Gastrocnemius medialis (tissue), 4 donors: ENCODE measurements around the gene MECP2. TPM values are rescaled to one million over a fixed set of nuclear protein-coding genes. Genes with fewer than 3 reads are reported as not detected.

Experiments used
- ATAC-seq, 2 donors: fragments of 150-250 bp; one replicate each; pipeline ENCODE4 v1.9.1; 2016
- DNase-seq, 2 donors: peaks; one replicate each; pipeline ENCODE4 v3.0.0-alpha.2; 2019
- H3K27ac ChIP-seq, 4 donors: fragments of 200-600 bp; sonication (generic); 1 replicate in 1 of 4; 2 replicates in 3 of 4; pipeline ENCODE4 v1.5.1; 2016 to 2018; ENCODE audit warnings: mild to moderate bottlenecking in 2 of 4, moderate library complexity in 1 of 4
- H3K27me3 ChIP-seq, 3 donors: fragments of 200-600 bp; sonication (generic) in 2 of 3; 1 replicate in 1 of 3; 2 replicates in 2 of 3; pipeline versions ENCODE4 v1.5.1 to v1.6.0; 2016 to 2019; ENCODE audit warnings: mild to moderate bottlenecking in 1 of 3, moderate library complexity in 1 of 3
- H3K36me3 ChIP-seq, 2 donors: fragments of 200-600 bp; sonication (generic) in 1 of 2; one replicate each; pipeline ENCODE4 v1.5.1; 2017 to 2018
- H3K4me1 ChIP-seq, 2 donors: fragments of 200-600 bp; sonication (generic) in 1 of 2; one replicate each; pipeline ENCODE4 v1.5.1; 2016 to 2017; ENCODE audit warnings: mild to moderate bottlenecking in 2 of 2
- H3K4me3 ChIP-seq, 4 donors: fragments of 200-600 bp; sonication (generic) in 3 of 4; 1 replicate in 1 of 4; 2 replicates in 3 of 4; pipeline ENCODE4 v1.5.1; 2016 to 2019; ENCODE audit warnings: mild to moderate bottlenecking in 2 of 4
- H3K9me3 ChIP-seq, 3 donors: fragments of 200-600 bp; sonication (generic) in 2 of 3; 1 replicate in 1 of 3; 2 replicates in 2 of 3; pipeline ENCODE4 v1.5.1; 2016 to 2019
- CTCF ChIP-seq, 5 experiments: fragments of 450-650 bp in 3 of 5; fragments of 200-600 bp in 2 of 5; sonication (generic) in 2 of 5; IDR thresholded peaks in 4 of 5; conservative IDR thresholded peaks in 1 of 5; 1 replicate in 4 of 5; 2 replicates in 1 of 5; pipeline ENCODE4 v1.5.1; 2016 to 2019; ENCODE audit warnings: antibody characterized with exemption in 5 of 5, mild to moderate bottlenecking in 3 of 5, moderate library complexity in 3 of 5
- POLR2A ChIP-seq, 2 donors: fragments of 450-650 bp; IDR thresholded peaks; one replicate each; pipeline ENCODE4 v1.6.1; 2017; ENCODE audit warnings: antibody characterized with exemption in 2 of 2, mild to moderate bottlenecking in 2 of 2, moderate library complexity in 2 of 2
- in situ Hi-C, 4 donors: fragments of 200-750 bp; cut with MboI; loops; one replicate each; pipeline versions ENCODE4 v1.15.0 to v1.8.0; 2017; ENCODE audit warnings: low sequenced_read_pairs in 4 of 4
- intact Hi-C: fragments of 100-400 bp; cut with DNase I; formaldehyde crosslinking; loops from one replicate; pipeline ENCODE4 v1.15.1; 2023; ENCODE audit warnings: low total_unique reads
- microRNA counts, 2 donors: library from miRNA; unstranded; fragments of <30 nt; microRNA quantifications; one replicate each; lab custom pipeline; 2016
- microRNA-seq, 2 donors: library from miRNA; unstranded; fragments of <30 nt; microRNA quantifications; one replicate each; pipeline ENCODE4, GENCODE V29; 2016; ENCODE audit warnings: borderline replicate concordance in 2 of 2
- total RNA-seq, 4 donors: library from RNA; depleted of rRNA; stranded (reverse); fragments of >200 nt; gene quantifications; one replicate each; pipeline versions ENCODE4 v1.1.0 to v1.2.3, GENCODE V29; 2016

MECP2 gene
- total RNA-seq, 4 donors from 2014 or later, result 39.0 to 63.2 (median 45.2) TPM

- peak overlapping the region in 1 of 4 donors; percentile 87 for H3K4me3 ChIP-seq
- in situ Hi-C loops, result loop anchor here in 3 of 4 donors (25.0 kb wide), 4 partner anchors 88 to 1012 kb away; partner anchors contain the start of genes IDH3G (in 2 of the 3), SRPK3 (in 2 of the 3), SSR4 (in 2 of the 3) and G6PD (in 1 of the 3)
Measured at GRCh38 chrX:153974003-153974725, 123.4 kb downstream of the MECP2 start.

GRCh38 chrX:153973127-153974002 lies 124.2 kb downstream of the MECP2 start:
- in situ Hi-C loops, result loop anchor here in 3 of 4 donors (25.0 kb wide), 4 partner anchors 89 to 1011 kb away; partner anchors contain the start of genes IDH3G (in 2 of the 3), SRPK3 (in 2 of the 3), SSR4 (in 2 of the 3) and G6PD (in 1 of the 3)

More at GRCh38 chrX:153974003-153974725, 123.4 kb downstream of the MECP2 start:
- Histone ChIP-seq H3K4me1 (peaks cover 11 to 24% of the 10 kb centered on the region in 2 donors), H3K36me3 (no peaks in the 10 kb centered on the region), H3K27ac (peak overlapping the region; percentile 90 to 99 (median 96)), H3K27me3 (no peaks in the 10 kb centered on the region), H3K9me3 (no peaks in the 10 kb centered on the region)
- intact Hi-C loops, result loop anchor here (10.0 kb wide), 1 partner anchor 401 kb away; the partner anchor contains the start of genes EMD and FLNA
- DNase-seq (no peak), ATAC-seq (no peak)
- no peak for TF ChIP-seq CTCF (IDR thresholded peaks at IDR 0.05 in 4 of 5, conservative IDR thresholded peaks at IDR 0.05 in 1 of 5)
- no peak for TF ChIP-seq POLR2A (IDR thresholded peaks at IDR 0.05)

GRCh38 chrX:153972368-153973126 lies 125.0 kb downstream of the MECP2 start, which contains the start of gene TMEM187:
Gene TMEM187, plus strand, starts transcription at chrX:153972754. Its CDS starts 9,309 bp downstream, at chrX:153982063.
- H3K4me1 ChIP-seq, result peaks cover 27 to 40% of the 10 kb centered on the region in 2 donors
- H3K27ac ChIP-seq, result peak within 1 kb of the TSS; percentile 95 to 100 (median 98)
- no peaks in the 10 kb centered on the region for H3K27me3 ChIP-seq
- no peaks in the 10 kb centered on the region for H3K9me3 ChIP-seq
- TF ChIP-seq CTCF (IDR thresholded peaks at IDR 0.05 in 4 of 5, conservative IDR thresholded peaks at IDR 0.05 in 1 of 5), result no peak
- peak; percentile 60 to 71 for TF ChIP-seq POLR2A (IDR thresholded peaks at IDR 0.05)
- H3K4me3 ChIP-seq, result peak within 1 kb of the TSS; percentile 73 to 94 (median 85)
- peak; percentile 54 to 55 for ATAC-seq
- no peaks in the 10 kb centered on the region for H3K36me3 ChIP-seq
- in situ Hi-C loops, result loop anchor here in 3 of 4 donors (25.0 kb wide), 4 partner anchors 90 to 1010 kb away; partner anchors contain the start of genes IDH3G (in 2 of the 3), SRPK3 (in 2 of the 3), SSR4 (in 2 of the 3) and G6PD (in 1 of the 3)
- intact Hi-C loops, result loop anchor here (10.0 kb wide), 1 partner anchor 402 kb away; the partner anchor contains the start of genes EMD and FLNA
- peak; percentile 68 to 77 for DNase-seq

More at GRCh38 chrX:153973127-153974002, 124.2 kb downstream of the MECP2 start:
- peak overlapping the region; percentile 54 to 87 (median 64) for H3K4me3 ChIP-seq
- intact Hi-C loops, result loop anchor here (10.0 kb wide), 1 partner anchor 401 kb away; the partner anchor contains the start of genes EMD and FLNA
- no peak for ATAC-seq
- DNase-seq, result no peak
- peaks cover 19 to 32% of the 10 kb centered on the region in 2 donors for H3K4me1 ChIP-seq
- no peaks in the 10 kb centered on the region for H3K9me3 ChIP-seq
- no peaks in the 10 kb centered on the region for H3K36me3 ChIP-seq
- peak overlapping the region; percentile 90 to 99 (median 96) for H3K27ac ChIP-seq
- TF ChIP-seq CTCF (IDR thresholded peaks at IDR 0.05 in 4 of 5, conservative IDR thresholded peaks at IDR 0.05 in 1 of 5) (no peak), POLR2A (IDR thresholded peaks at IDR 0.05) (no peak)
- no peaks in the 10 kb centered on the region for H3K27me3 ChIP-seq

MicroRNAs within 50 kb of the gene (microRNA counts, 767-probe panel; counts per million panel counts)
- microRNA hsa-miR-718 (lab: Ali Mortazavi, UCI), result 356 to 448 counts per million in 2 donors

Small RNA genes lying within 50 kb of the gene (microRNA-seq; reads per million reads assigned to microRNA genes)
- gene MIR3202-1 (0 reads per million in 2 donors), gene MIR3202-2 (0 reads per million in 2 donors), gene MIR718 (0 reads per million in 2 donors)

Other genes with a start within 250 kb of the MECP2 start
- gene L1CAM, start 211.5 kb downstream of the MECP2 start, total RNA-seq, result under 1 TPM; 0.05 to 0.62 (median 0.48) TPM
- gene AVPR2, start 193.0 kb downstream of the MECP2 start, total RNA-seq, result 1 to 10 TPM; 1.5 to 3.8 (median 2.0) TPM
- gene ARHGAP4, start 171.5 kb downstream of the MECP2 start, total RNA-seq, result 10 to 100 TPM in 1 of 4 donors, 1 to 10 TPM in 3; 2.6 to 10.7 (median 4.4) TPM
- gene NAA10, start 162.7 kb downstream of the MECP2 start, total RNA-seq, result 100 to 1,000 TPM in 2 of 4 donors, 10 to 100 TPM in 2; 76.3 to 175 (median 111) TPM
- 1 to 10 TPM; 1.8 to 2.6 (median 2.0) TPM for gene RENBP, start 153.1 kb downstream of the MECP2 start, total RNA-seq
- 10 to 100 TPM; 15.9 to 56.4 (median 51.8) TPM for gene HCFC1, start 125.9 kb downstream of the MECP2 start, total RNA-seq
- 1 to 10 TPM; 1.3 to 8.6 (median 3.8) TPM for gene TMEM187, start 125.0 kb downstream of the MECP2 start, total RNA-seq
- gene IRAK1, start 77.8 kb downstream of the MECP2 start, total RNA-seq, result 100 to 1,000 TPM in 3 of 4 donors, 10 to 100 TPM in 1; 73.9 to 157 (median 115) TPM
- not detected for gene OPN1LW, start 46.5 kb upstream of the MECP2 start, total RNA-seq
- not detected for gene OPN1MW, start 84.9 kb upstream of the MECP2 start, total RNA-seq
- not detected for gene OPN1MW2, start 122.0 kb upstream of the MECP2 start, total RNA-seq
- not detected for gene OPN1MW3, start 159.9 kb upstream of the MECP2 start, total RNA-seq
- not detected for gene TEX28, start 197.4 kb upstream of the MECP2 start, total RNA-seq
- under 1 TPM in 3 of 4 donors, not detected in 1; 0.09 to 0.36 (median 0.10) TPM for gene TKTL1, start 198.1 kb upstream of the MECP2 start, total RNA-seq